Esophagus muscularis mucosa (tissue), 4 donors: ENCODE measurements around the gene KRT86.

Source experiments
- EP300 ChIP-seq: sonication (generic); formaldehyde crosslinking; IDR thresholded peaks from one replicate; pipeline ENCODE4 v1.6.1; 2017; ENCODE audit warnings: antibody characterized with exemption
- POLR2A ChIP-seq: fragments of 450-650 bp; IDR thresholded peaks from one replicate; pipeline ENCODE4 v1.6.1; 2017; ENCODE audit warnings: antibody characterized with exemption, moderate library complexity, mild to moderate bottlenecking, low read depth
- POLR2AphosphoS5 ChIP-seq, 2 donors: sonication (generic); formaldehyde crosslinking; IDR thresholded peaks; one replicate each; pipeline ENCODE4 v1.6.1; 2017; ENCODE audit warnings: antibody characterized with exemption in 2 of 2
- TF ChIP-seq, protein P1 (sequence below), 3 experiments: fragments of 200-600 bp in 2 of 3; fragments of 450-650 bp in 1 of 3; sonication (generic) in 2 of 3; IDR thresholded peaks; one replicate each; pipeline ENCODE4 v1.5.1; 2017 to 2019; ENCODE audit warnings: antibody characterized with exemption in 3 of 3, mild to moderate bottlenecking in 2 of 3, moderate library complexity in 1 of 3

- TF ChIP-seq POLR2AphosphoS5 (IDR thresholded peaks at IDR 0.05): no peak
- TF ChIP-seq, protein P1, sequence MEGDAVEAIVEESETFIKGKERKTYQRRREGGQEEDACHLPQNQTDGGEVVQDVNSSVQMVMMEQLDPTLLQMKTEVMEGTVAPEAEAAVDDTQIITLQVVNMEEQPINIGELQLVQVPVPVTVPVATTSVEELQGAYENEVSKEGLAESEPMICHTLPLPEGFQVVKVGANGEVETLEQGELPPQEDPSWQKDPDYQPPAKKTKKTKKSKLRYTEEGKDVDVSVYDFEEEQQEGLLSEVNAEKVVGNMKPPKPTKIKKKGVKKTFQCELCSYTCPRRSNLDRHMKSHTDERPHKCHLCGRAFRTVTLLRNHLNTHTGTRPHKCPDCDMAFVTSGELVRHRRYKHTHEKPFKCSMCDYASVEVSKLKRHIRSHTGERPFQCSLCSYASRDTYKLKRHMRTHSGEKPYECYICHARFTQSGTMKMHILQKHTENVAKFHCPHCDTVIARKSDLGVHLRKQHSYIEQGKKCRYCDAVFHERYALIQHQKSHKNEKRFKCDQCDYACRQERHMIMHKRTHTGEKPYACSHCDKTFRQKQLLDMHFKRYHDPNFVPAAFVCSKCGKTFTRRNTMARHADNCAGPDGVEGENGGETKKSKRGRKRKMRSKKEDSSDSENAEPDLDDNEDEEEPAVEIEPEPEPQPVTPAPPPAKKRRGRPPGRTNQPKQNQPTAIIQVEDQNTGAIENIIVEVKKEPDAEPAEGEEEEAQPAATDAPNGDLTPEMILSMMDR (IDR thresholded peaks at IDR 0.05): no peak
- TF ChIP-seq POLR2A: no peak
- no peak for TF ChIP-seq EP300
Measured at GRCh38 chr12:52296572-52297215, 22.2 kb downstream of the KRT86 start.
